C1 segment of cervical spinal cord (tissue), 14 donors: Measurements from ENCODE around the gene PAX3.
A peak's percentile ranks its signal among the peaks of the same experiment; 100 is the strongest.

Experiments used
- DNase-seq, 14 donors: peaks; one replicate each; lab custom pipeline; 2025; lab: John Stamatoyannopoulos, UW

The PAX3 gene

GRCh38 chr2:222296911-222297599, 1.7 kb downstream of the PAX3 start:
- no peak for DNase-seq

- no peak for DNase-seq
These were observed 2.5 kb downstream of the PAX3 start for GRCh38 chr2:222296311-222296741.

GRCh38 chr2:222295368-222296062, 3.3 kb downstream of the PAX3 start:
- no peak for DNase-seq

GRCh38 chr2:222294996-222295367, 3.8 kb downstream of the PAX3 start:
- no peak for DNase-seq

- DNase-seq = no peak
These were observed 4.9 kb downstream of the PAX3 start for GRCh38 chr2:222293660-222294630.

GRCh38 chr2:222292149-222293134, 6.4 kb downstream of the PAX3 start:
- DNase-seq = no peak

- no peak for DNase-seq
These were observed 7.3 kb downstream of the PAX3 start for GRCh38 chr2:222291485-222291841.

- peak in 9 of 14 donors; percentile 23 to 72 (median 49) for DNase-seq
These were observed 7.9 kb downstream of the PAX3 start for GRCh38 chr2:222290736-222291484.

- DNase-seq = no peak
These were observed 8.4 kb downstream of the PAX3 start for GRCh38 chr2:222290401-222290735.

- DNase-seq = no peak
These were observed 9.3 kb downstream of the PAX3 start for GRCh38 chr2:222289278-222290160.

- DNase-seq = no peak
These were observed 10.1 kb downstream of the PAX3 start for GRCh38 chr2:222288590-222289277.

- DNase-seq = no peak
These were observed 10.8 kb downstream of the PAX3 start for GRCh38 chr2:222287862-222288479.

- DNase-seq = no peak
These were observed 14.3 kb downstream of the PAX3 start for GRCh38 chr2:222284466-222284865.

GRCh38 chr2:222283634-222284033, 15.2 kb downstream of the PAX3 start:
- DNase-seq = no peak

- DNase-seq = no peak
These were observed 17.3 kb downstream of the PAX3 start for GRCh38 chr2:222281506-222281905.

GRCh38 chr2:222280795-222281194, 18.0 kb downstream of the PAX3 start:
- no peak for DNase-seq

GRCh38 chr2:222272446-222273015, 26.3 kb downstream of the PAX3 start:
- DNase-seq = peak in 1 of 14 donors; percentile 7

GRCh38 chr2:222271854-222272253, 26.9 kb downstream of the PAX3 start:
- no peak for DNase-seq
